Large intestine (tissue), 12 donors: ENCODE measurements around the gene RNF141. TPM values are rescaled to one million over a fixed set of nuclear protein-coding genes. Genes with fewer than 3 reads are reported as not detected.
A peak's percentile ranks its signal among the peaks of the same experiment; 100 is the strongest.

Source experiments
- DNase-seq, 2 donors: peaks; one replicate each; pipeline versions ENCODE4 v3.0.0 to v3.0.0-alpha.2; 2013
- H3K27ac ChIP-seq: one replicate; pipeline ENCODE4 v1.5.1; 2013; ENCODE audit warnings: low read length
- H3K27me3 ChIP-seq: 2 replicates; pipeline ENCODE4 v1.6.1; 2013; ENCODE audit warnings: low read length; ENCODE audit not compliant: control insufficient read depth, insufficient read depth
- H3K36me3 ChIP-seq: 2 replicates; pipeline ENCODE4 v1.6.1; 2013; ENCODE audit warnings: low read length; ENCODE audit not compliant: control insufficient read depth, insufficient read depth
- H3K4me1 ChIP-seq: one replicate; pipeline ENCODE4 v1.6.1; 2013; ENCODE audit warnings: low read length; ENCODE audit not compliant: control insufficient read depth, insufficient read depth
- H3K4me3 ChIP-seq: one replicate; pipeline ENCODE4 v1.5.1; 2013; ENCODE audit warnings: low read length
- H3K9me3 ChIP-seq: one replicate; pipeline ENCODE4 v1.6.1; 2013; ENCODE audit warnings: mild to moderate bottlenecking, low read depth, low read length, moderate library complexity; ENCODE audit not compliant: control insufficient read depth
- WGBS: methylation state at CpG from one replicate; pipeline ENCODE4 v1.1.5; 2013; ENCODE audit warnings: low lambda C conversion rate; ENCODE audit not compliant: insufficient coverage; 5-methylcytosine and 5-hydroxymethylcytosine counted together
- long read RNA-seq, 11 donors: transcript quantifications; one replicate each; lab custom pipeline, GENCODE V29; 2026
- polyA plus RNA-seq: library from polyadenylated mRNA; unstranded; fragments of 120-200 nt; gene quantifications from one replicate; pipeline ENCODE4 v1.2.1, GENCODE V29; 2013

RNF141 gene, protein sequence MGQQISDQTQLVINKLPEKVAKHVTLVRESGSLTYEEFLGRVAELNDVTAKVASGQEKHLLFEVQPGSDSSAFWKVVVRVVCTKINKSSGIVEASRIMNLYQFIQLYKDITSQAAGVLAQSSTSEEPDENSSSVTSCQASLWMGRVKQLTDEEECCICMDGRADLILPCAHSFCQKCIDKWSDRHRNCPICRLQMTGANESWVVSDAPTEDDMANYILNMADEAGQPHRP
- 31.5 TPM for polyA plus RNA-seq
- long read RNA-seq, donor 1, full-length matches to known transcripts, result 20 of 20 reads
- long read RNA-seq, donor 1, partial matches to known transcripts, result 0 of 20 reads
- long read RNA-seq, donor 1, other reads (novel, unspliced or antisense), result 0 of 20 reads
- long read RNA-seq, donor 2, full-length matches to known transcripts, result 26 of 26 reads
- long read RNA-seq, donor 2, partial matches to known transcripts, result 0 of 26 reads
- long read RNA-seq, donor 2, other reads (novel, unspliced or antisense), result 0 of 26 reads
- long read RNA-seq, donor 3, result 0 reads
- long read RNA-seq, donor 4, full-length matches to known transcripts, result 9 of 9 reads
- long read RNA-seq, donor 4, partial matches to known transcripts, result 0 of 9 reads
- long read RNA-seq, donor 4, other reads (novel, unspliced or antisense), result 0 of 9 reads
- long read RNA-seq, donor 5, full-length matches to known transcripts, result 15 of 15 reads
- long read RNA-seq, donor 5, partial matches to known transcripts, result 0 of 15 reads
- long read RNA-seq, donor 5, other reads (novel, unspliced or antisense), result 0 of 15 reads
- long read RNA-seq, donor 6, full-length matches to known transcripts, result 35 of 35 reads
- long read RNA-seq, donor 6, partial matches to known transcripts, result 0 of 35 reads
- long read RNA-seq, donor 6, other reads (novel, unspliced or antisense), result 0 of 35 reads
- long read RNA-seq, donor 7, full-length matches to known transcripts, result 16 of 16 reads
- long read RNA-seq, donor 7, partial matches to known transcripts, result 0 of 16 reads
- long read RNA-seq, donor 7, other reads (novel, unspliced or antisense), result 0 of 16 reads
- long read RNA-seq, donor 8, full-length matches to known transcripts, result 51 of 51 reads
- long read RNA-seq, donor 8, partial matches to known transcripts, result 0 of 51 reads
- long read RNA-seq, donor 8, other reads (novel, unspliced or antisense), result 0 of 51 reads
- long read RNA-seq, donor 9, full-length matches to known transcripts, result 34 of 34 reads
- long read RNA-seq, donor 9, partial matches to known transcripts, result 0 of 34 reads
- long read RNA-seq, donor 9, other reads (novel, unspliced or antisense), result 0 of 34 reads
- long read RNA-seq, donor 10, full-length matches to known transcripts, result 33 of 33 reads
- long read RNA-seq, donor 10, partial matches to known transcripts, result 0 of 33 reads
- long read RNA-seq, donor 10, other reads (novel, unspliced or antisense), result 0 of 33 reads
- long read RNA-seq, donor 11, full-length matches to known transcripts, result 25 of 25 reads
- long read RNA-seq, donor 11, partial matches to known transcripts, result 0 of 25 reads
- long read RNA-seq, donor 11, other reads (novel, unspliced or antisense), result 0 of 25 reads

DNA sequence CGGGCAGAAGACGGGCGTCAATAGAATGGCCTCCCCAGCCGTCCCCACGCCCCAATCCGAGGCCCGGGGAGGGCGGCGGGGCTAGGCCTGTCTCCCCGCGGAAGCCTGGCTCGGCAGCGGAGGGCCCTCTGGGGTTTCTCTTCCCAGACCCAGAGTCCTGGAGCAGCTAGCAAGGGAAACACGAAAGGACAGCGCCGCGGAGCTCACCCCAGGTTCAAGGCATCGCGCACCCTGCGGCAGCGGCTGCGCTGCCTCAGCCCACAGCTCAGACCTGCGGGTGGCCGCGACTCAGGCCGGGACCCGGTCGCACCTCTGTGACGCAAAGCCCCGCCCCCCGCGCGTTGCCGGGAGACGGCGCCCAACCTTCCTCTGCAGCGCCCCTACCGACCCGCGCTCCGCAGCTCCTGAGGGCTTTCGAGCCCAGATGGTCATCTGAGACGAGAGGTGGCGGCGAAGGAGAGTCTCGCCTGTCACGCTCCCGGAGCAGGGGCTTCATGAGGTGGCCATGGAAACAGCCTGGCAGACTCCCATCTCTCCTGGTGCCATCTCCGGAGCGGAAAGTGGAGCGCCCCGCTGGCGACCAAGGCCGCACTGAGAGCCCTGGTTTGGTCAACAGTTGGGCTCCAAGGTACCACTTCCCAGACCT lies at the start of gene RNF141:
Gene RNF141 (minus strand): TSS at position 273 of the 646 bp plus-strand sequence. CDS start 7,029 bp downstream, outside the sequence.
- Histone ChIP-seq H3K4me3 (peak within 1 kb of the TSS; percentile 94), H3K9me3 (peaks cover 5% of the 10 kb centered on the region), H3K36me3 (no peaks in the 10 kb centered on the region), H3K27ac (peak within 1 kb of the TSS; percentile 96), H3K4me1 (no peaks in the 10 kb centered on the region), H3K27me3 (no peaks in the 10 kb centered on the region)
- WGBS, result no CpG with 5 or more reads among the region's 54 CpGs
- DNase-seq, result peak; percentile 94 to 95

- no peak for DNase-seq
- Histone ChIP-seq H3K4me3 (no peak overlapping the region), H3K4me1 (peaks cover 2% of the 10 kb centered on the region), H3K27me3 (no peaks in the 10 kb centered on the region), H3K27ac (no peak overlapping the region), H3K36me3 (peaks cover 9% of the 10 kb centered on the region), H3K9me3 (no peaks in the 10 kb centered on the region)
- WGBS, result no CpG with 5 or more reads among the region's 2 CpGs
These were observed 49.4 kb upstream of the RNF141 start for GRCh38 chr11:10590218-10590915.

GRCh38 chr11:10588904-10589303 lies 47.9 kb upstream of the RNF141 start:
- Histone ChIP-seq H3K4me3 (no peak overlapping the region), H3K4me1 (peaks cover 2% of the 10 kb centered on the region), H3K27ac (no peak overlapping the region), H3K36me3 (peaks cover 5% of the 10 kb centered on the region), H3K27me3 (no peaks in the 10 kb centered on the region), H3K9me3 (no peaks in the 10 kb centered on the region)
- DNase-seq, result no peak
- 100% methylated on average over 1 of the region's 2 CpGs for WGBS

- no peak for DNase-seq
- no peak overlapping the region for H3K4me3 ChIP-seq
- WGBS, result no CpG with 5 or more reads among the region's 3 CpGs
- no peaks in the 10 kb centered on the region for H3K9me3 ChIP-seq
- H3K4me1 ChIP-seq, result peaks cover 2% of the 10 kb centered on the region
- H3K27ac ChIP-seq, result no peak overlapping the region
- no peaks in the 10 kb centered on the region for H3K27me3 ChIP-seq
- peaks cover under 1% of the 10 kb centered on the region for H3K36me3 ChIP-seq
These were observed 47.0 kb upstream of the RNF141 start for GRCh38 chr11:10587995-10588394.

DNA sequence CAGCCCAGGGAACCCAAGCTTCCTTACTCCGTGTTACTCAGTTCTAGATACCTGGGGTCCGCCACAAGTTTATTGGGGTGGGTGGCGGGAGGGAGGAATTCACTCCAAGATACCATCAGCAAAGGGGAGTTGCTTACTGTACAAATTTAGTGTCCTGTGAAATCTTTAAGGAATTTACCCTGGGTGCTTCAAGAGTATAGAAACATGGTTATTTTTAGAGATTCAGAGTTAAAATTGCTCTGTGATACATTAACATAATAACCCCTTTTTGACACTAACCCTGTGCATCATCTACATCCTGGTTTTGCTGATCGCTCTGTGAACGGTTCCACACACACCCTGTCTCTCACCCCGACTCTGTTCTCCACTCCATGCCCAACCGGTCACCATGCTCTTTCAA lies 46.4 kb upstream of the RNF141 start:
- peaks cover 2% of the 10 kb centered on the region for H3K4me1 ChIP-seq
- WGBS, result no CpG with 5 or more reads among the region's 7 CpGs

GRCh38 chr11:10584071-10584501 lies 43.1 kb upstream of the RNF141 start:
- no peaks in the 10 kb centered on the region for H3K9me3 ChIP-seq
- no CpG with 5 or more reads among the region's 3 CpGs for WGBS
- H3K4me1 ChIP-seq, result no peaks in the 10 kb centered on the region
- H3K27ac ChIP-seq, result peak overlapping the region; percentile 5
- H3K4me3 ChIP-seq, result no peak overlapping the region
- peak in 1 of 2 donors; percentile 25 for DNase-seq
- peaks cover 1% of the 10 kb centered on the region for H3K36me3 ChIP-seq
- H3K27me3 ChIP-seq, result no peaks in the 10 kb centered on the region

More for the DNA sequence above, 46.4 kb upstream of the RNF141 start:
- no peaks in the 10 kb centered on the region for H3K9me3 ChIP-seq
- H3K36me3 ChIP-seq, result no peaks in the 10 kb centered on the region
- DNase-seq, result no peak
- H3K27ac ChIP-seq, result no peak overlapping the region
- no peak overlapping the region for H3K4me3 ChIP-seq
- H3K27me3 ChIP-seq, result no peaks in the 10 kb centered on the region

GRCh38 chr11:10581481-10582019 lies 40.6 kb upstream of the RNF141 start:
- no peaks in the 10 kb centered on the region for H3K9me3 ChIP-seq
- no peaks in the 10 kb centered on the region for H3K27me3 ChIP-seq
- H3K4me3 ChIP-seq, result no peak overlapping the region
- WGBS, result no CpG with 5 or more reads among the region's 4 CpGs
- peaks cover 3% of the 10 kb centered on the region for H3K36me3 ChIP-seq
- no peak overlapping the region for H3K27ac ChIP-seq
- DNase-seq, result no peak
- no peaks in the 10 kb centered on the region for H3K4me1 ChIP-seq

DNA sequence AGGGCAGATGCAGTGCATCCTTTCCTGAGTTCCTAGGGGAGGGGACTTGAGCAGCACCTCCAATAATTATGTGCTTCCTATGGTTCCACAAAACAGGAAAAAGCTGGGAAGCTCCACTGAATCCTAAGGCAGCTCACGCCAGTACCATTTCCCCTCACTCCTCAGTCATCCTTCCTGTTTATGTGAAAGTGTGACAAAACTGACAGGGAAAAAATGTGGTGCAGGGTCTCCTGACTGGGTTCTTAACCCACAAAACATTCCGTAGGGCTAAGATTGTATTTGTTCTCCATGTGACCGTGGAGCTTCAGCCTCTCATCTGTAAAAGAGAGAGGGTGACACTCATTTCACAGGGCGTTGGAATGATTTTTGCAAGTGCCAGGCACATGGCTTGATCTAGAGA lies 39.6 kb upstream of the RNF141 start:
- DNase-seq, result no peak
- WGBS, result 100% methylated on average over 1 of the region's 4 CpGs
- no peak overlapping the region for H3K4me3 ChIP-seq
- no peaks in the 10 kb centered on the region for H3K9me3 ChIP-seq
- H3K36me3 ChIP-seq, result peaks cover 6% of the 10 kb centered on the region
- H3K4me1 ChIP-seq, result no peaks in the 10 kb centered on the region
- no peaks in the 10 kb centered on the region for H3K27me3 ChIP-seq
- H3K27ac ChIP-seq, result no peak overlapping the region

GRCh38 chr11:10579700-10580099 lies 38.7 kb upstream of the RNF141 start:
- Histone ChIP-seq H3K9me3 (no peaks in the 10 kb centered on the region), H3K36me3 (peaks cover 6% of the 10 kb centered on the region), H3K27ac (no peak overlapping the region), H3K4me1 (no peaks in the 10 kb centered on the region), H3K27me3 (no peaks in the 10 kb centered on the region), H3K4me3 (no peak overlapping the region)
- DNase-seq, result no peak
- no CpG with 5 or more reads among the region's 3 CpGs for WGBS
